Karpas-422 (cell line): Measurements from ENCODE around the gene CCDC196. TPM values are rescaled to one million over a fixed set of nuclear protein-coding genes. Genes with fewer than 3 reads are reported as not detected.

Experiments
- DNase-seq: peaks from one replicate; pipeline ENCODE4 v3.0.0-alpha.2; 2015
- H2AFZ ChIP-seq: fragments of 200-600 bp; sonication (generic); 2 replicates; pipeline ENCODE4 v1.6.1; 2014; ENCODE audit warnings: antibody characterized with exemption, low read length, mixed read lengths
- H3K27ac ChIP-seq: fragments of 200-600 bp; sonication (generic); 2 replicates; pipeline ENCODE4 v1.5.1; 2014; ENCODE audit warnings: mild to moderate bottlenecking, low read length, moderate library complexity
- H3K27me3 ChIP-seq: fragments of 200-600 bp; sonication (generic); 2 replicates; pipeline ENCODE4 v1.6.1; 2014; ENCODE audit warnings: low read length, mixed read lengths
- H3K36me3 ChIP-seq: fragments of 200-600 bp; sonication (generic); 2 replicates; pipeline ENCODE4 v1.6.1; 2014; ENCODE audit warnings: low read length, mixed read lengths; ENCODE audit not compliant: insufficient read depth
- H3K4me1 ChIP-seq: fragments of 200-600 bp; sonication (generic); 2 replicates; pipeline ENCODE4 v1.6.1; 2014; ENCODE audit warnings: mild to moderate bottlenecking, low read length, mixed read lengths
- H3K4me2 ChIP-seq: fragments of 200-600 bp; sonication (generic); 2 replicates; pipeline ENCODE4 v1.6.1; 2014; ENCODE audit warnings: low read length, low read depth, mild to moderate bottlenecking; ENCODE audit not compliant: poor library complexity, severe bottlenecking
- H3K4me3 ChIP-seq: fragments of 200-600 bp; sonication (generic); 2 replicates; pipeline ENCODE4 v1.5.1; 2014; ENCODE audit warnings: mild to moderate bottlenecking, antibody characterized with exemption, low read length, mixed read lengths
- H3K79me2 ChIP-seq: fragments of 200-600 bp; sonication (generic); 2 replicates; pipeline ENCODE4 v1.6.1; 2014; ENCODE audit warnings: mild to moderate bottlenecking, low read length, mixed read lengths
- H3K9ac ChIP-seq: fragments of 200-600 bp; sonication (generic); 2 replicates; pipeline ENCODE4 v1.6.0; 2014; ENCODE audit warnings: low read length
- H3K9me2 ChIP-seq: fragments of 200-600 bp; sonication (generic), shearing (Covaris generic); replicated peaks from 2 replicates; pipeline ENCODE4 v1.6.0; 2014; ENCODE audit warnings: mild to moderate bottlenecking, low read length, moderate library complexity; ENCODE audit not compliant: insufficient read depth
- H3K9me3 ChIP-seq: fragments of 300-700, 200-600 bp; sonication (generic); 2 replicates; pipeline ENCODE4 v1.6.1; 2014; ENCODE audit warnings: low read length, mixed read lengths
- H4K20me1 ChIP-seq: fragments of 200-600 bp; sonication (generic); 2 replicates; pipeline ENCODE4 v1.6.1; 2014; ENCODE audit warnings: mild to moderate bottlenecking, antibody characterized with exemption, low read length, low read depth; ENCODE audit not compliant: insufficient read depth
- total RNA-seq: library from RNA; depleted of rRNA; stranded (reverse); fragments of >200 nt; shearing (Covaris generic); gene quantifications from 2 replicates; pipeline ENCODE4 v1.2.3, GENCODE V29; 2014; ENCODE audit warnings: low replicate concordance

Gene CCDC196
- total RNA-seq, 1 experiment from 2014 or later, result not detected

- DNase-seq, result no peak
These were observed 21.9 kb upstream of the CCDC196 start for GRCh38 chr14:66464261-66464660.

GRCh38 chr14:66468778-66469367 is 17.3 kb upstream of the CCDC196 start:
- Histone ChIP-seq H3K4me1 (no peaks in the 10 kb centered on the region), H3K9me2 (no peaks in the 10 kb centered on the region), H2AFZ (no peak overlapping the region), H3K27me3 (no peaks in the 10 kb centered on the region), H3K4me2 (no peak overlapping the region), H3K79me2 (no peaks in the 10 kb centered on the region), H3K9ac (no peak overlapping the region), H3K27ac (no peak overlapping the region), H3K4me3 (no peak overlapping the region), H3K36me3 (no peaks in the 10 kb centered on the region), H4K20me1 (no peaks in the 10 kb centered on the region), H3K9me3 (peaks cover 13% of the 10 kb centered on the region)
- no peak for DNase-seq

More at GRCh38 chr14:66464261-66464660, 21.9 kb upstream of the CCDC196 start:
- Histone ChIP-seq H3K27ac (no peak overlapping the region), H3K27me3 (no peaks in the 10 kb centered on the region), H2AFZ (no peak overlapping the region), H3K4me2 (no peak overlapping the region), H3K4me3 (no peak overlapping the region), H3K9me2 (no peaks in the 10 kb centered on the region), H4K20me1 (no peaks in the 10 kb centered on the region), H3K79me2 (no peaks in the 10 kb centered on the region), H3K36me3 (no peaks in the 10 kb centered on the region), H3K4me1 (no peaks in the 10 kb centered on the region), H3K9ac (no peak overlapping the region), H3K9me3 (peaks cover 4% of the 10 kb centered on the region)

GRCh38 chr14:66471584-66471983 is 14.6 kb upstream of the CCDC196 start:
- Histone ChIP-seq H3K4me1 (no peaks in the 10 kb centered on the region), H3K4me3 (no peak overlapping the region), H3K9me2 (no peaks in the 10 kb centered on the region), H3K79me2 (no peaks in the 10 kb centered on the region), H3K36me3 (no peaks in the 10 kb centered on the region), H3K4me2 (no peak overlapping the region), H3K9me3 (peaks cover 13% of the 10 kb centered on the region), H3K9ac (no peak overlapping the region), H2AFZ (no peak overlapping the region), H3K27me3 (no peaks in the 10 kb centered on the region), H3K27ac (no peak overlapping the region), H4K20me1 (no peaks in the 10 kb centered on the region)
- DNase-seq, result no peak

- Histone ChIP-seq H3K27me3 (no peaks in the 10 kb centered on the region), H3K27ac (no peak overlapping the region), H3K9me3 (peaks cover 13% of the 10 kb centered on the region), H3K4me1 (no peaks in the 10 kb centered on the region), H4K20me1 (no peaks in the 10 kb centered on the region), H3K9me2 (no peaks in the 10 kb centered on the region), H3K4me3 (no peak overlapping the region), H3K79me2 (no peaks in the 10 kb centered on the region), H3K4me2 (no peak overlapping the region), H3K36me3 (no peaks in the 10 kb centered on the region), H2AFZ (no peak overlapping the region), H3K9ac (no peak overlapping the region)
- no peak for DNase-seq
These were observed 13.9 kb upstream of the CCDC196 start for GRCh38 chr14:66472251-66472650.

- no peak overlapping the region for H3K27ac ChIP-seq
- no peaks in the 10 kb centered on the region for H3K27me3 ChIP-seq
- H2AFZ ChIP-seq, result no peak overlapping the region
- H3K9me2 ChIP-seq, result no peaks in the 10 kb centered on the region
- no peak overlapping the region for H3K9ac ChIP-seq
- peaks cover 6% of the 10 kb centered on the region for H3K4me1 ChIP-seq
- no peaks in the 10 kb centered on the region for H3K79me2 ChIP-seq
- H3K9me3 ChIP-seq, result peaks cover 13% of the 10 kb centered on the region
- no peaks in the 10 kb centered on the region for H3K36me3 ChIP-seq
- no peak overlapping the region for H3K4me3 ChIP-seq
- H3K4me2 ChIP-seq, result no peak overlapping the region
- no peak for DNase-seq
- no peaks in the 10 kb centered on the region for H4K20me1 ChIP-seq
These were observed 12.9 kb upstream of the CCDC196 start for GRCh38 chr14:66473223-66473622.

GRCh38 chr14:66476964-66477363 is 9.2 kb upstream of the CCDC196 start:
- H3K27me3 ChIP-seq, result no peaks in the 10 kb centered on the region
- H3K27ac ChIP-seq, result no peak overlapping the region
- no peaks in the 10 kb centered on the region for H3K79me2 ChIP-seq
- H3K4me1 ChIP-seq, result peaks cover 6% of the 10 kb centered on the region
- H4K20me1 ChIP-seq, result no peaks in the 10 kb centered on the region
- DNase-seq, result no peak
- no peak overlapping the region for H3K4me2 ChIP-seq
- H3K4me3 ChIP-seq, result no peak overlapping the region
- H3K9me3 ChIP-seq, result no peaks in the 10 kb centered on the region
- H3K36me3 ChIP-seq, result no peaks in the 10 kb centered on the region
- H2AFZ ChIP-seq, result no peak overlapping the region
- no peak overlapping the region for H3K9ac ChIP-seq
- H3K9me2 ChIP-seq, result no peaks in the 10 kb centered on the region

GRCh38 chr14:66477567-66477966 is 8.6 kb upstream of the CCDC196 start:
- H3K4me2 ChIP-seq, result no peak overlapping the region
- no peaks in the 10 kb centered on the region for H4K20me1 ChIP-seq
- H3K4me1 ChIP-seq, result peaks cover 6% of the 10 kb centered on the region
- no peak overlapping the region for H3K9ac ChIP-seq
- DNase-seq, result peak; percentile 54
- H3K79me2 ChIP-seq, result no peaks in the 10 kb centered on the region
- H3K36me3 ChIP-seq, result no peaks in the 10 kb centered on the region
- no peak overlapping the region for H3K4me3 ChIP-seq
- no peaks in the 10 kb centered on the region for H3K27me3 ChIP-seq
- H3K27ac ChIP-seq, result no peak overlapping the region
- H2AFZ ChIP-seq, result no peak overlapping the region
- no peaks in the 10 kb centered on the region for H3K9me3 ChIP-seq
- H3K9me2 ChIP-seq, result no peaks in the 10 kb centered on the region

- no peaks in the 10 kb centered on the region for H3K27me3 ChIP-seq
- H3K36me3 ChIP-seq, result no peaks in the 10 kb centered on the region
- H4K20me1 ChIP-seq, result no peaks in the 10 kb centered on the region
- H3K9me2 ChIP-seq, result no peaks in the 10 kb centered on the region
- no peak overlapping the region for H3K9ac ChIP-seq
- DNase-seq, result no peak
- H3K9me3 ChIP-seq, result no peaks in the 10 kb centered on the region
- H3K4me1 ChIP-seq, result peaks cover under 1% of the 10 kb centered on the region; the same call in 1 of the 2 replicates
- no peak overlapping the region for H3K27ac ChIP-seq
- H3K79me2 ChIP-seq, result no peaks in the 10 kb centered on the region
- no peak overlapping the region for H3K4me3 ChIP-seq
- no peak overlapping the region for H3K4me2 ChIP-seq
- H2AFZ ChIP-seq, result no peak overlapping the region
These were observed 3.3 kb upstream of the CCDC196 start for GRCh38 chr14:66482873-66483272.
